ENCODE measurements around the gene C19orf38.

Gene C19orf38, protein sequence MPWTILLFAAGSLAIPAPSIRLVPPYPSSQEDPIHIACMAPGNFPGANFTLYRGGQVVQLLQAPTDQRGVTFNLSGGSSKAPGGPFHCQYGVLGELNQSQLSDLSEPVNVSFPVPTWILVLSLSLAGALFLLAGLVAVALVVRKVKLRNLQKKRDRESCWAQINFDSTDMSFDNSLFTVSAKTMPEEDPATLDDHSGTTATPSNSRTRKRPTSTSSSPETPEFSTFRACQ

DNA sequence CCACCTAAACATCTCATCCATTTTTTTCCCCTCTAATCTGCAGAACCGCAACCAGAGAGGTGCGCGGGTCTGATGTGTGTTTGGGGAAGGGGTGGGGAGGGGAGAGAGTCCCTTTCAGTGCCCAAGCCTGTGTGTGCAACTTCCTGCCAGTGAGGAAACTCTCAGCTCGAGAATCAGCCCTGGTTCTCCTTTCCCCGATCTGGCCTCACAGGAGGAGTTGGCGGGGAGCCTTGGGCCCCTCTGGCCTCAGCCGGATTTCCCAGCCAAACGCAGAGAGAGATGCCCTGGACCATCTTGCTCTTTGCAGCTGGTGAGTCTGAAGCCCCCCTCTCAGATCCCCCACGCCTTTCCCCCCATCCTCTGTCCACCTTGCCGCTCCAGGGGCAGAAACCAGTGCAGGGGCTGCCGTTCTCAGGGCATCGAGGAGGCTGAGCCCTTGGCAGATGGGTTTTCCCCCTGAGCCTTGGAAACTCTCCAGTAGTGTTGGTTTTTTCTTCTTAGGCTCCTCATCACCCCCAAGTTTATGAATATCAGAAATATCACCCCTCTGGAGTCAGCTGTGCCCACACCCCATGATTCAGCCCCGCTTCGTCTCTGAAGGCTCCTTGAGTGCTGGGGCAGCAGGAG, at the start of gene C19orf38:
TSS of gene C19orf38 (plus strand) at position 186 of the 627 bp plus-strand sequence. CDS start at position 280, 94 bp downstream.
- DNase-seq, result no peak

DNA sequence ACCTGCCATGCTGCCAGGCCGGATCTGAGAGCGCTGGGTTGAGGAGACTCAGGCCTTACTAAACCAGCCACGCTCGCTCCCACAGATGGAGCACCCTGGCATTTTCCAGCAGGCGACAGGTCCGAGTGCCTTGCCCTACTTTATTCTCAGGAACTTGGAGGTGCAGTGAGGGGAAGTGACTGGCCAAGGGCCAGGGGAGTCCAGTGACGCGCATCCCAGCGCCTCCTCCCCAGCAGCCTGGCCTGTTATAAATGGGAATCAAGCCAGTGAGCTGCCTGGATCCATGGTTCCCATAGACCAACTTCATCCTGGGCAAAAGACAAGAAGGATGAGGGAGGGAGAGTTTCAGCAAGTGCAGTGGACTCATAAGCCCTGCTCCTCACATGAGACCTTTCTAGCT, 47.7 kb upstream of the C19orf38 start:
- no peak for DNase-seq

DNA sequence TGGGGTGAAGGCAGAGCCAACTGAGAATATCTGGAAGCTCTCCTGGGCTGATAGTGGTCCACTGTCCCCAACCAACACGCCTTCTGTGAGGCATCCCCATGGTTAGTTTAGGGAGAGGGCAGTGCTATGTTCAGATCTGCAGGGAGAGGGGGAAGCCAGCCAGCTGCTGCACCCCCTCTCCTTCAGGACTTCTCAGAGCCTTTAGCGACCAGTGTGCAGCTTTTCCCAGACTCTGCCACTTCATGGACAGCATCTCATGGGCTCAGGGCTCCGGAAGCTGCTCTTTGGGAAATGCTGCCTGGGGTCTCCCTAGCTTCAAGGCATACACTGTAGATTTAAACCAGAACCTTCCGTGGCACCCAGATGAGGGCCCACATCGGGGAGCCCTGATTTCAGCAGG, 45.7 kb upstream of the C19orf38 start:
- DNase-seq, result no peak

DNA sequence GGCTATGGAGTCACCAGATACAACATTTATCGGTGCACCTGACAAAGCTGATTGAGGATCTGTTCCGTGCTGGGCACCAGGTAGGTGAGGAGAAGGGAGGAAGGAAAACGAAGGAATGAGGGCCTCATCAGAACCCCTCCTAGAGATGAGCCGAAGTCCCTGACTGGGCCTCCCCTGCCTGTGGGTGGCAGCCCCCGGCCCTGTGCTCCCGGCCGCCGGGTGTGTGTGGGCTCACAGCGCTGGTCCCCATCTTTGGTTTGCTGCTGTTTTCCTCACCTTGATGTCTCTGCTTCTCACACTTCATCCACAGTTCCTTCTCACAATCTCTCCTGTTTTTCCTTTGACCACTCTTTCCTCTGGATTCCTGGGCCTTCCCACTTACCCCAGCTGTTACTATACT, 45.0 kb upstream of the C19orf38 start:
- DNase-seq, result no peak

DNA sequence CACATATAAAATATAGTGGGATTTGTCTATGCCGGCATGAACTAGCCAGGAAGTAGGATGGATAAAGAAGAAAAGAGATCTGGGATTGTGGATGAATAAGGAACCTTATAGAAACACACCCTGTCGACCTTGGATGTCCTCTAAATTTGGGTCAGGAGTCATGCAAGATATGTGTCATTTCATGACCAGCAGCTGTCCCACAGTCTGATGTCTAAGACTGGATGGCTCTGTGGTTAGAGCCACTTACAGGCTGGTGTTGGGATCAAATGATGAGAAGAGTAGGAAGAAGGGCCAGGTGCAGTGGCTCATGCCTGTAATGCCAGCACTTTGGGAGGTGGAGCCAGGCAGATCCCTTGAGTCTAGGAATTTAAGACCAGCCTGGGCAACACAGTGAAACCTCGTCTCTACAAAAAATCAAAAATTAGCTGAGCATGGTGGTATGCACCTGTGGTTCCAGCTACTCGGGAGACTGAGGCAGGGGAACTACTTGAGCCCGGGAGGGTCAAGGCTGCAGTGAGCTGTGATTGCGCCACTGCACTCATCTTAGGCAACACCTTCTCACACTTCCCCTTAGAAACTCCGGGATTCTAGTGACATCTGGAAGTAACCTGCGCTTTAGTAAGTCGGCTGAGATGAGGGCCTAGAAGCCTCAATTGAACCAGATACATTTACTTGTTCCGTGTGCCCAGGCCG, 43.0 kb upstream of the C19orf38 start:
- DNase-seq, result no peak

DNA sequence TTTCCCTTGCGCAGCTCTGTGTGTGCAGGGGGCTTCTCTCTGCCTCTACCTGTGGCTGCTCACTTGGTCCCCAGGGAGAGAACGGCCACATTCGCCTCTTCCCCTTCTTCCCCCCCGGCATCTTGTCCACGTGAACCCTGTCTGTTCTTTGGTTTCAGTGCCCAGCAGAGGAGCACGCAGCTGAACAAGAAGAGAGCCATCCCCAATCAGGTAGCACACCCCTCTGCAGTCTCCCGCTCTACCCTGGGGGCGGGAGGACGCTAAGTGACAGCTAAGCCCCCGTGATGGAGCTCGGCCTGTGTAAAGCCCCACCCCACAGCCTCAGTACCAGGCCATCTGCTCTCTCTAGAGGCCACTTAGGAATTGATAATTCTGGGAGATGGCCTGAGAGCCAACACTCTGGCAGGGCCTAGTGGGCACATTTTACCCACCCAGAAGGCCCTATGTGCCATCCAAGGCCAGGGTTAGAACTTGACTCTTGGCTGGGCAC, 42.4 kb upstream of the C19orf38 start:
- no peak for DNase-seq

DNA sequence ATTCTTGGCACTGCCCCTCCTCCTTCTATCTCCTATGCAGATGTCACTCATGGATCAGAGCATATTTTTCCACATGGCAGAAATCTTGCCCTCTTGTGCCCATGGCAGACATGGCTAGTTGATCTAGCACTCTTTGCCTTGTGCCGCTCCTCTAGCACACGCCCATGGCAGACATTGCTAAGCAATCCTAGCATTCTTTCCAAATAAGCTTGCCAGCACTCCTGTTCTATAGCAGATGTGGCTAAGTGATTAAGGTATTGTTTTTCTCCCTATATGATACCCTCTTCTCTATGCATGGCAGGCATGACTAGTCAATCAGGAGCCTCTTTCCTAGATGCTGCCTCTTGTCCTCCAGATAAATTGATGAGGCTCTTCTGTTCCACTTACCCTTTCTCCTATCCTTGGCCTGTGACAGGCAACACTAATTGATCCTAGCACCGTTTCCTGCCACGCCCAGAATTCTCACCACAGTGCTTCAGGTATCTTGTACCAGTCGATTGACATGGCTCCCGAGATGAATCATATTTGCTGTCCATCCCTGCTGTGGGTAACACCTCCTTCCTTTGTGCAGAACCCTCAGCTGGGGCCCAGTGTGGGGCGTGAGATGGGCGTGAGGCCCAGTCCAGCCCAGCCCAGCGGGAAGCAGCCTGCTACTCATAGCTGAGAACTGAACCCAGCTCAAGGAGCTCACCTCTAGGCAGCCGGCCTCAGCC, 39.1 kb upstream of the C19orf38 start:
- no peak for DNase-seq

DNA sequence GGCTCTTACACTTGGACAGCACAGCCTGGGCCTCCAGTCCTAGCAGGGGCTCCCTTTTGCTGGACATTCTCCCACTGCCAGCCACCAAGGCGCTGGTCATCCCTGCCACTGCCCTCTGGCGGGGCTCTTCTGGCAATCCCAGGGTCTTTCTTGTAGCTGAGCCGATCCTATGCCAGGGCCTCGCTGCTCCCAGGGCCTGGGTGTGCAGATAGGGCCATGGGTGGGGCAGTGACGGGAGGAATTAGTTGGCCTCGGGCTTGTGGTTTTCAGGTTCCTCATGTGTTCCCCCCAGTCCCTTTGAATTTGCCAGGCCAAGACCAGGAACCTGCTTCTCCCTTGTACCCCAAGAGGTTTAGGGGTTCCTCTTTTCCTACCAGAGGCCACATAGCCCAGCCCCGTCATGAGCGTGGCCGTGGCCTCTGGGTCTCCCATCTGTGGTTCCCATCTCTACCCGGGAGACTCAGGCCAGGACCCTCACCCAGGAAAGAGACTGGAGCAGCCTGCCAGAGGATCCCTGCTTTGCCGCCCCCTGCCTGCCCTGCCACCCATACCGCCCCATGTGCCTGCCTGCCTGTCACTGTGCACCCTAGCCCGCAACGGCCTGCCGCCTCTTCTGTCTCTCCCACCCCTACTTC, 38.4 kb upstream of the C19orf38 start:
- DNase-seq, result no peak

DNA sequence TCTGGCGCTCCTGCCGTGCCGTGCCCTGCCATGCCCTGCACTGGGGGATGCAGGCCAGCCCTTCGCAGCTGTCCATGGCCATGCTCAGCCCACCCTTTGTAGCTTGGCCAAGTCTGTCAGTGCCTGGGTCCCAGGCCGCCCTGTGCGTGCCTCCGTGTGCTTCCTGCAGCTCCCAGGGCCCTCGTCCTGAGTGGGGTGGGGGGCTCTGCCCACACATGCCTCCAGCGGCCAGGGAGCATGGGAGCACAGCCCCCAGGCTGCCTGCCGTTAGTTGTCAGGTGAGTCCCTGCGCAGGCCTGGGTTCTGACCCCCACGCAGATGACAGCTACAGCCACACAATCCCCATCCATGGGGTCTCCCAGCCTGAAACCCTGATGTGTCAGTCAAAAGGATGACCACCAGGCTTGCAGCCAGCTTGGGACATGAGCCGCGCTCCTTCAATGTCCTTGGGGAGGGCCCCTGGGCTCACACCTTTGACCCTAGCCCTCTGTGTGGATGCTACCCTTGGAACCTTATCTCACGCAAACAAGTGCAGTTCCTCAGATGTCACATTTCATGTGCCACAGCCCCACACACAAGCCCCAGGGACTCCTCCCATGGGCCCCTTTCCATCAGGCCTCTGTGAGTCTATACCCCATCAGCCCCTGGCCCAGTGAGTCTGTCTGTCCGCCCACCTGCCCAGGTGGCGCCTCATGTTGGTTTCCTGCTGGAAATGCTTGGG, 36.7 kb upstream of the C19orf38 start:
- DNase-seq, result no peak

DNA sequence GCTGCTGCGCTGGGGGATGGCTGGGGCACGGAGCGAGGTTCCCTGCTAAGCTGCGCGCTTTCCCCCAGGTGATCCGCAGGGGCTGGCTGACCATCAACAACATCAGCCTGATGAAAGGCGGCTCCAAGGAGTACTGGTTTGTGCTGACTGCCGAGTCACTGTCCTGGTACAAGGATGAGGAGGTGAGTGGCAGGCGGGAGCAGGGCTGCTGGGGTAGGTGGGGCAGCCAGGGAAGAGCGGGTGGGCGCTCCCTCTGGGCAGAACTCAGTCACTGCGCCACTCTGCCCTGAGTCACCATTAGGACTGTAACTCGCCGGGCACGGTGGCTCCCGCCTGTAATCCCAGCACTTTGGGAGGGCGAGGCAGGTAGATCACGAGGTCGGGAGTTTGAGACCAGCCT, 36.0 kb upstream of the C19orf38 start:
- no peak for DNase-seq

DNA sequence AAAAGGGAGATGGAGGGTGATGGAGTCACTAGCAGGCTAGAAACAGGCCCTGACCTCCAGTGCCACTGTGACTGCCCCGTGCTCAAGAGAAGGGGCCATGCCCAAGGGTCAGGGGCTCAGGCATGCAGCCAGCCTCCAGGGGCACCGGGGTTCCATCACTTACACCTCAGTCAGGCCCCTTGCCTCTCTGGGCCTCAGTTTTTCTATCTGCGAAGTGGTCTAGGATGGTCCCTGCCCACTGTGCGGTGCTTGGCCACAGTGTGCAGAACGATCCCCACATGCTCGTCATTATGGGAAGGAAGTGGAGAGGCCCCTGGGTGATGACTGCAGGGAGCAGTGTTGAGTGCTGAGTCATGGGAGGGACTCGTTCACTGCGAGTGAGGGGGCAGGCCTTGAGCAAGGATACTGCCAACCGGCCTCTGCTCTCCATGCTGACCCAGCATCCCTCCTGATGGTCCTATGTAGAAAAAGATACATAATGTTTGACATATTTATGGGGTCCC, 35.3 kb upstream of the C19orf38 start:
- no peak for DNase-seq

DNA sequence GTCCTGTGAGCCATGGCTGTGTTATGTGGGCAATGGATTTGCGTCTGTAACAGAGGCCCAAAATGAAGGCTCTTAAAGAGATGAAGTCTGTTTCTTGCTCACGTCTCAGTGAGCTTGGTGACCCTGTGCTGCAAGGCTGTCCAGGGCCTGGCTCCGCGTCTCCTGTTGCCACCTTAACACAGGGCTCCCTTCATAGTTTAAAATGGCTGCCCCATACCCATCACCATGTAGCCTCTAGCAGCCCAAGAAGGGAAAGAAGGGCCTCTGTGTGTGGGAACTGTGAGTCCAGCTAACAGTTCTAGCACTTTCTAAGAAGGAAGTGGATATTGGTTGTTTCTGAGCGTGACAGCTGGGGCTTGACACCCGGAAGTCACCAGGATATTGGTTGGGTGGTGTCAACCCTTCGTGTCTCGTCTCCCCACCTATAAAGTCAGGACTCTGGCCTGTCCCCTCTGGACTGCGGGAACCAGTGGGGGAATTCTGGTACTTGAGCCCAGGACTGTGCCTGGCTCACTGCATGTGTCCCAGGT, 33.1 kb upstream of the C19orf38 start:
- DNase-seq, result no peak

DNA sequence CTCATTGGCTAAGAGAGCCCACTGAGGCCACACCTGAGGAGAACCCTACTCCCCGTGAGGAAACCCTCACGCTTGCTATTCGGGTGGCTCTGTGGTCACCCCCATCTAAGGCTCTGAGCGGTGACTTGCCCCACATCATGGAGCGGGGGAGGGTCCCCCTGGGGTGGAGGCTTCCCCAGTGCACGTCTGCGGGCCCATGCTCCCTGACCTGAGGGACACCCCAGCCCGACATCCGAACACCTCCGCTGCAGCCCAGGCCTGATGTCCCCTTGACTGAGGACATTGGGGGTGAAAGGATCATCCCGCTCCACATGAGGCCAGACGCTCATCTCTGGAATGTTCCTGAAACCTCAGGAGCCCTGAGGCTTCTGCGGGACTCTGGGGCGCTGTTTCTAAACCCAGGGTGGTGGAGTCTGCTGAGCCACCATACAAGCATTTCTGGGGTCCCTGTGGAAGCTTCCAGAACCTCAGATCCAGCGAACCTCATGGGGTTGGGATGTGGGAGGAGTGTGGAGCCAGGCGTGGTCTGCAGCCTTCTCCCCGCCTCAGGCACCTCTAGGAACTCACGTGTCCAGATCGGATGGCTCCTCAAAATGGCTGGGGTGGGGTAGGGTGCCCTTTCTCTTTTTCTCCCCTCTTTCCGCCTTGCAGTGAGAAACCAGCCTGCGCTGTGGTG, 32.1 kb upstream of the C19orf38 start:
- no peak for DNase-seq

DNA sequence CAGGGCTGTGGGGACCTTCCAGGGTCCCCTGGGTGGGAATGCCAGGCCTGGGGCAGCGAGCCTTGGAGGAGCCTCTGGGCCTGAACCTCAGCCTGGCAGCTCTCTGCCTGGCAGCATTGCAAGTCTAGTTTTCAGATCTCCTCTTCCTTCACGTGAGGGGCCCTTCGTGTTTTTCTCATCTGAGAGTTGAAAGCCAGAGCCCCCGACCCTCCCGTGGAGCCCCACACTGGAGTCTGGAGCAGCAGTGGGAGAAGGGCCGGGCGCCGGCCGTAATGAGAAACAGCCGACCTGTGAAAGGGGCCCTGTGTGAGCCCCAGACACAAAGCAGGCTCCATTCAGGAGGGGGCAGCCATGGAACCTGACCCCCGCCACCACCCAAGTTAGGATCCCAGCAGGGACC, 31.5 kb upstream of the C19orf38 start:
- DNase-seq, result no peak

DNA sequence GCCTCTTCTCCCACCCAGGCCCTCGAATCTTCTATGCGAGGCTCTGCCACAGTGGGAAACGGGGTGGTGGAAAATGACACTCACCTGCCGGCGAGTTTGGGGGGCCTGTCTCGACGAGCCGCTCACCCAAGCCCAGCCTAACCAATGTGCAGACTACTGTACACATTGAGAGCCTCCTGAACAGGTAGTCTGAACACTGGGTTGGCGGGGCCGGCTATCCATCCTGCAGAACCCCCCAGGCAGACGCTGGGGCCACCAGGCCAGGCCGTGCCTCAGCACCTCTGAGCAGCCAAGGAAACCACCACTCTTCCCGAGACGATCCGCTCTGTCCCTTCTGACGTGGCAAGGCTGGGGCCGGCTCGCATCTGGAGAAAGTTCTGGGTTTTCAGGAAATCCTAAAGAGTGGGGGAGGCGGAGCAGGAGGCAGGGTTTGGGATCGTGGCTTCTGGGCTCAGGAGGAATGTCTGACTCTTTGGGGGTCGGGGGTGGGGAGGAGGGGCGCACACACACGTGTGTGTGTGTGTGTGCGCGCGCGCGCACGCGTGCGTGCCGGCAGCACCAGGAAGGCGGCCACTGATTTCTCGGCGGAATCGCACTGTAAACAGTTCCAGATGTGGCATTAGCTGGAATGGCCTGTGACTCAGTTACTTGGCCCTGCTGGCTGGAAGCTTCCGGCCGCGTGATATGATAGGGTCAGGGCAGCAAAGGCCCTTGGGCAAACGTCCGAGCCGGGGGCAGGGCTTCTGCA, 30.8 kb upstream of the C19orf38 start:
- no peak for DNase-seq

DNA sequence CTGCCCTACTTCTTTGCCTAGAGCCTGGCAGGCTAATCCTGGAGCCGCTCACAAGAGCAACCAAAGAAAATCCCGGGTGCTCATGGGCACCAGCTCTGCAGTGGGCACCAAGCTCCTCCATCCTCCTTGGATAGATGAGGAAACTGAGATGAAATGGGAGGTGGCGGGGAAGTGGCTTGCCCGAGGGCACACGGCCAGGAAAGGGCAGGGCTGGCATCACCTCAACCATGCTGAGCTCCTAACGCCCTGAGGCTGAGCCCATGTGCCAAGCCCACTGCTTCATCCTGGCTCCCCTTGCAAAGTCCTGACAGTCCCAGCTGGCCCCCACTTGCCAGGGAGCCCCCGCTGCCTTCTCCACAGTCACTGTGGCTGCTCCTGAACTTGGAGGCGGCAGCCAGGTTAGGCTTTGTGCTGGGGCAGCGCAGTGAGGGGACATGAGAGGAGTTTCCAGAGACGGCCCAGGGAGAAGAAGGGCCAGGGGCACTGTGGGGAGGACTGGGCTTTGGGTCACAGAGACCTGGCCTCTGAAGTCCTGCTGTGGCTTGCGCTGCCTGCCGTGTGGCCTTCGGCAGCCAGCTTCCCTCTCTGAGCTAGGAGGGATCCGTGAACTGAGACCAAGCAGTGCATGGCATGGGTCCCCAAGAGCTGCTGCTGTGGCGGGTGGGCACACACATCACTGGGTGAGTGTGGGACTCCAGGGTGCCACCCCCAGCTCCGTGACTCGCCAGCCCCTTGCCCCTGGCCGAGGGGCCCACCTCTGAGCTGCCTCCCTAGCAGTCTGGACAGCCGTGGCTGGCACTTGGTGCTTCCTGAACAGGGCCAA, 29.7 kb upstream of the C19orf38 start:
- DNase-seq, result no peak

DNA sequence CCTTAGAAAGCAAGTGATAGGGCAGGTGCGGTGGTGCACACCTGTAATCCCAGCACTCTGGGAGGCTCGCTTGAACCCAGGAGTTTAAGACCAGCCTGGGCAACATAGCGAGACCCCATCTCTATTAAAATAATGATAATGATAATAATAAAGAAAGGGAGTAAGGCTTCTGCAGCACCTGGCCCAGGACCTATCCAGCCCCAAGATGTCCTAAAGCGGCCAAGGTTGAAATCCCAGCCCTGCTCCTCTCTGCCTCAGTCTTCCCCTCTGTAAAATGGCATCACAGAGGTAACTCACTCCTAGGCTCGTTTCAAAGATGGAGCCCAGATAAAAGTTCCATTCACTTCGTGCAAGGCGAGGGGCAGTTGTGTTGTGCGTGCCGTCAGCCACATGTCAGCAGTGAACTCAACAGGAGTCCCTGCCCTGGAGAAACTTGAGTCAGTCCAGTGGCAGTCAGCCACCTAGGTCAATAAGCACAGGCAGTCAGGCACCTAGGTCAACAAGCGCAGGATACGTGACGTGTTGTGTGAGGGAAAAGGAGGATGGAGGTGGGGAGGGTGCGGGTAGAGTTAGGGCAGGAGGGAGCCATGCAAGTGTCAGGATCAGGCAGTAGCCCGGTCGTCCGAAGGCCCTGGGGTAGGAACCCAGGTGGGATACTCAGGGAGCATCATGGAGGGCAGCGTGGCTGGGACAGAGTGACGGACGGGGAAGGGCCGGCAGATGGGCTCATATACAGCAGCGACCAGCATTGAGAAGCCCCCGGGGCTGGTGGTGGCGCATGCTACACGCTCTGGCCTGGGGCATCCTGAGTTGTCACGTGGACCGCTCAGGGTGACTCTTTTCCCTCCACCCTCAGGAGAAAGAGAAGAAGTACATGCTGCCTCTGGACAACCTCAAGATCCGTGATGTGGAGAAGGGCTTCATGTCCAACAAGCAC, 28.8 kb upstream of the C19orf38 start:
- DNase-seq, result no peak

DNA sequence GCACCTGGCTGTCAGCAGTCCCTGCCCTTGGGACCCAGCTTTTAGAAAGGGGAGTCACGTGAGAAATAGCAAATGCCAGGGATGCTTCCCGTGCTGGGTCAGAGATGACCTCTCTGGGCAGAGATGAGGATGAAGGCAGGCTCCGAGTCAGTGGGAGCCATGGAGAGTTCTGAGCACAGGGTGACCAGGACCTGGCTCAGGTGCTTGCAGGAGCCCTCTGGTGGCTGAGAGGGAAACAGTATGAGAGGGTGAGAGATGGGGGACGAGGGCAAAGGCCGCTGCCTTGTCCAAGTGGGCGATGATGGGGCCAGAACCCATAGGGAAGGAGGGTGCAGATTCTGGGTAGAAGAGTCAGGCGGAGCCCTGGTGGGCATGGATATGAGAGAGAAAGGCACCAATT, 28.0 kb upstream of the C19orf38 start:
- no peak for DNase-seq
